ENCODE measurements around the gene PARL.

The PARL gene

DNA sequence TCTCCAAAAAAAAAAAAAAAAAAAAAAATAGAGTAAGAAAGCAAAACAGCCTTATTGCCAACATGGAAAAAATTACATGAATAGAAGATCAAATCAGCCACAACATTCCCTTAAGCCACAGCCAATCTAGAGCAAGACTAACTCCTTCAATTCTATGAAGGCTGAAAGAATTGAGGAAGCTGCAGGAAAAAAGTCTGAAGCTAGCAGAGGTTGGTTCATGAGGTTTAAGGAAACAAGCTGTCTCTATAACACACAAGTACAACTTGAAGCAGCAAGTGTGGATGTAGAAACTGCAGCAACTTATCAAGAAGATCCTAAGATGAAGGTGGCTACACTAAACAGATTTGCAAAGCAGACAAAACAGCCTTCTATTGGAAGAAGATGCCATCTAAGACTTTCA is 9.3 kb downstream of the PARL start:
- Histone ChIP-seq H2BK5ac (ENCODE audit: low read depth, low read length, poor library complexity, severe bottlenecking) (no peak overlapping the region), H2AFZ (ENCODE audit: low read depth, low read length) (no peak overlapping the region), H3K9ac (ENCODE audit: low read length) (no peak overlapping the region), H4K8ac (ENCODE audit: low read length) (no peak overlapping the region), H3K23ac (ENCODE audit: low read length in 2 of 2) (no peak overlapping the region), H3K4me3 (ENCODE audit: insufficient read depth in 1 of 2, low read depth in 1 of 2, low read length in 2 of 2) (no peak overlapping the region), H3K14ac (ENCODE audit: low read length in 2 of 2) (no peak overlapping the region), H3K18ac (ENCODE audit: low read depth in 1 of 2, low read length in 2 of 2) (no peak overlapping the region), H4K91ac (ENCODE audit: low read length) (no peak overlapping the region), H3K4me2 (ENCODE audit: low read length, poor library complexity, severe bottlenecking) (no peak overlapping the region), H3K36me3 (ENCODE audit: control insufficient read depth in 1 of 2, insufficient read depth in 2 of 2, low read depth in 1 of 2, low read length in 2 of 2) (peaks cover 11 to 14% of the 10 kb centered on the region in 2 experiments), H3K27me3 (ENCODE audit: control insufficient read depth in 1 of 2, insufficient read depth in 1 of 2, low read length in 2 of 2) (no peaks in the 10 kb centered on the region), H2BK12ac (ENCODE audit: low read length in 2 of 2) (no peak overlapping the region), H3K4ac (ENCODE audit: low read depth in 1 of 2, low read length in 2 of 2) (no peak overlapping the region), H2AK5ac (ENCODE audit: low read length, severe bottlenecking) (no peak overlapping the region), H3K4me1 (ENCODE audit: control insufficient read depth, insufficient read depth, low read depth, low read length) (no peaks in the 10 kb centered on the region), H2BK15ac (ENCODE audit: low read depth, poor library complexity, severe bottlenecking) (no peak overlapping the region), H2BK120ac (ENCODE audit: low read depth, low read length) (no peak overlapping the region), H3K9me3 (ENCODE audit: control insufficient read depth, low read length) (no peaks in the 10 kb centered on the region), H3K79me1 (replicated peaks; ENCODE audit: low read length, poor library complexity, severe bottlenecking) (peaks cover 23% of the 10 kb centered on the region), H3K27ac (ENCODE audit: low read length, poor library complexity, severe bottlenecking) (no peak overlapping the region)
- DNase-seq = no peak

DNA sequence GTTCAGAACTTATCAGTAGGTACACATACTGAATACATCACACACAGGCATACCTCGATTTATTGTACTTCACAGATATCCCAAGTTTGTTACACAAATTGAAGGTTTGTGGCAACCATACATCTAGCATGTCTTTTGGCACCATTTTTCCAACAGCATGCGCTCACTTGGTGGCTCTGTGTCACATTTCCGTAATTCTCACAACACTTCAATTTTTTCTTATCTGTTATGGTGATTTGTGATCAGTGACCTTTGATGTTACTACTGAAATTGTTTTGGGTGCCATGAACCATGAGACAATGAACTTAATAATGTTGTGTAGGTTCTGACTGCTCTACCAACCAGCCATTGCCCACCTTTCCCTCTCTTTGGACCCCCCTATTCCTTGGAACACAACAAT is 10.8 kb downstream of the PARL start:
- H3K14ac ChIP-seq (ENCODE audit: low read length in 2 of 2) = no peak overlapping the region
- H4K91ac ChIP-seq (ENCODE audit: low read length) = no peak overlapping the region
- H3K36me3 ChIP-seq (ENCODE audit: control insufficient read depth in 1 of 2, insufficient read depth in 2 of 2, low read depth in 1 of 2, low read length in 2 of 2) = peaks cover 9 to 11% of the 10 kb centered on the region in 2 experiments
- H3K18ac ChIP-seq (ENCODE audit: low read depth in 1 of 2, low read length in 2 of 2) = no peak overlapping the region
- H3K27me3 ChIP-seq (ENCODE audit: control insufficient read depth in 1 of 2, insufficient read depth in 1 of 2, low read length in 2 of 2) = no peaks in the 10 kb centered on the region
- H2AFZ ChIP-seq (ENCODE audit: low read depth, low read length) = no peak overlapping the region
- H2BK5ac ChIP-seq (ENCODE audit: low read depth, low read length, poor library complexity, severe bottlenecking) = no peak overlapping the region
- DNase-seq = no peak
- H4K8ac ChIP-seq (ENCODE audit: low read length) = no peak overlapping the region
- 100% methylated on average over 1 of the region's 3 CpGs for WGBS
- no peak overlapping the region for H3K4me3 ChIP-seq (ENCODE audit: insufficient read depth in 1 of 2, low read depth in 1 of 2, low read length in 2 of 2)
- H2AK5ac ChIP-seq (ENCODE audit: low read length, severe bottlenecking) = no peak overlapping the region
- H2BK15ac ChIP-seq (ENCODE audit: low read depth, poor library complexity, severe bottlenecking) = no peak overlapping the region
- no peak overlapping the region for H3K27ac ChIP-seq (ENCODE audit: low read length, poor library complexity, severe bottlenecking)
- no peak overlapping the region for H3K23ac ChIP-seq (ENCODE audit: low read length in 2 of 2)
- H2BK12ac ChIP-seq (ENCODE audit: low read length in 2 of 2) = no peak overlapping the region
- no peak overlapping the region for H3K9ac ChIP-seq (ENCODE audit: low read length)
- no peak overlapping the region for H2BK120ac ChIP-seq (ENCODE audit: low read depth, low read length)
- no peaks in the 10 kb centered on the region for H3K4me1 ChIP-seq (ENCODE audit: control insufficient read depth, insufficient read depth, low read depth, low read length)
- H3K9me3 ChIP-seq (ENCODE audit: control insufficient read depth, low read length) = no peaks in the 10 kb centered on the region
- H3K4me2 ChIP-seq (ENCODE audit: low read length, poor library complexity, severe bottlenecking) = no peak overlapping the region
- no peak overlapping the region for H3K4ac ChIP-seq (ENCODE audit: low read depth in 1 of 2, low read length in 2 of 2)
- peaks cover 18% of the 10 kb centered on the region for H3K79me1 ChIP-seq (replicated peaks; ENCODE audit: low read length, poor library complexity, severe bottlenecking)

DNA sequence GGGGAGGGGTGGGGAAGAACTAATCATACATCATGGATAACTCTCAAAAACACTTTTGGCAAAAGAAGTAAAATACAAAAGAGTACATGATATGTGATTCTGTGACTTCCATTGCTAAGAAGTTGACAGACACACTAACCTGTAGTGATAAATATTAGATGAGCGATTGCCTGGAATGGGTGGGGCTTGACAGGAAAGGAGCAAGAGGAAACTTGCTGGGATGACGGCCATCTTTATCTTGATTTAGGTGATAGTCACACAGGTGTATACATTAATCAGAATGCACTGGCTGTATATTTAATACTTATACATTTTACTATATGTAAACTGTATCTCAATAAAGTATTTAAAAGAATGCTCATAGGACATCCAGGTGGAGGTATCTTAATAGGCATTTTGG is 13.1 kb downstream of the PARL start:
- 100% methylated on average over 1 of the region's 2 CpGs for WGBS
- no peak overlapping the region for H3K27ac ChIP-seq (ENCODE audit: low read length, poor library complexity, severe bottlenecking)
- no peak overlapping the region for H2AFZ ChIP-seq (ENCODE audit: low read depth, low read length)

DNA sequence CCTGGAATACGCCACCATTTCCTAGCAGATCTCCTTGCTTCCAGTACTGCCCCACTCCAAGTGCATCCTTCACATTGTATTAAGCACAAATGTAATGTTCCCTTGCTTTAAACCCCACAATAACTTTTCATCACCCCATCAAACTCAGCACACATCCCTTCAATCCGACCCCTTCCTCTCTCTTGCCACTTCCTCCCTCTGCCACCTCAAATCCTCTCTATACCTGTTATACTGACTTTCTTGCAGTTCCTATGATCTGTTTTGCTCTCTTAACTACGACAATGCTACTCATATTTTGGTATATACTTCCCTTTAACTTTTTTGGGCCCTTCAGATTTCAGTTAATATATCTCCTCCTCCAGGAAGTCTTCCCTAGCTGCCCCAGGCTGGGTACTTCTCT is 14.1 kb downstream of the PARL start:
- no peak overlapping the region for H4K91ac ChIP-seq (ENCODE audit: low read length)

More for the DNA sequence above, 13.1 kb downstream of the PARL start:
- Histone ChIP-seq H2BK120ac (ENCODE audit: low read depth, low read length) (no peak overlapping the region), H3K79me1 (replicated peaks; ENCODE audit: low read length, poor library complexity, severe bottlenecking) (peaks cover 20% of the 10 kb centered on the region), H4K91ac (ENCODE audit: low read length) (no peak overlapping the region), H3K18ac (ENCODE audit: low read depth in 1 of 2, low read length in 2 of 2) (no peak overlapping the region), H2AK5ac (ENCODE audit: low read length, severe bottlenecking) (no peak overlapping the region), H3K9me3 (ENCODE audit: control insufficient read depth, low read length) (no peaks in the 10 kb centered on the region), H3K14ac (ENCODE audit: low read length in 2 of 2) (no peak overlapping the region), H3K4me3 (ENCODE audit: insufficient read depth in 1 of 2, low read depth in 1 of 2, low read length in 2 of 2) (no peak overlapping the region), H3K36me3 (ENCODE audit: control insufficient read depth in 1 of 2, insufficient read depth in 2 of 2, low read depth in 1 of 2, low read length in 2 of 2) (peaks cover 6 to 21% of the 10 kb centered on the region in 2 experiments), H2BK5ac (ENCODE audit: low read depth, low read length, poor library complexity, severe bottlenecking) (no peak overlapping the region), H2BK12ac (ENCODE audit: low read length in 2 of 2) (no peak overlapping the region), H3K4ac (ENCODE audit: low read depth in 1 of 2, low read length in 2 of 2) (no peak overlapping the region), H3K27me3 (ENCODE audit: control insufficient read depth in 1 of 2, insufficient read depth in 1 of 2, low read length in 2 of 2) (no peaks in the 10 kb centered on the region), H3K4me2 (ENCODE audit: low read length, poor library complexity, severe bottlenecking) (no peak overlapping the region), H3K9ac (ENCODE audit: low read length) (no peak overlapping the region), H3K23ac (ENCODE audit: low read length in 2 of 2) (no peak overlapping the region), H2BK15ac (ENCODE audit: low read depth, poor library complexity, severe bottlenecking) (no peak overlapping the region), H3K4me1 (ENCODE audit: control insufficient read depth, insufficient read depth, low read depth, low read length) (no peaks in the 10 kb centered on the region), H4K8ac (ENCODE audit: low read length) (no peak overlapping the region)
- DNase-seq = no peak

More for the DNA sequence above, 14.1 kb downstream of the PARL start:
- no peak overlapping the region for H2AFZ ChIP-seq (ENCODE audit: low read depth, low read length)
- H3K4me2 ChIP-seq (ENCODE audit: low read length, poor library complexity, severe bottlenecking) = no peak overlapping the region
- H3K4ac ChIP-seq (ENCODE audit: low read depth in 1 of 2, low read length in 2 of 2) = no peak overlapping the region
- no peak overlapping the region for H2BK12ac ChIP-seq (ENCODE audit: low read length in 2 of 2)
- H3K9me3 ChIP-seq (ENCODE audit: control insufficient read depth, low read length) = no peaks in the 10 kb centered on the region
- H3K14ac ChIP-seq (ENCODE audit: low read length in 2 of 2) = no peak overlapping the region
- no peak overlapping the region for H2BK120ac ChIP-seq (ENCODE audit: low read depth, low read length)
- H3K18ac ChIP-seq (ENCODE audit: low read depth in 1 of 2, low read length in 2 of 2) = no peak overlapping the region
- H3K4me3 ChIP-seq (ENCODE audit: insufficient read depth in 1 of 2, low read depth in 1 of 2, low read length in 2 of 2) = no peak overlapping the region
- H4K8ac ChIP-seq (ENCODE audit: low read length) = no peak overlapping the region
- peaks cover 7 to 28% of the 10 kb centered on the region in 2 experiments for H3K36me3 ChIP-seq (ENCODE audit: control insufficient read depth in 1 of 2, insufficient read depth in 2 of 2, low read depth in 1 of 2, low read length in 2 of 2)
- H3K27me3 ChIP-seq (ENCODE audit: control insufficient read depth in 1 of 2, insufficient read depth in 1 of 2, low read length in 2 of 2) = no peaks in the 10 kb centered on the region
- no peak overlapping the region for H3K27ac ChIP-seq (ENCODE audit: low read length, poor library complexity, severe bottlenecking)
- H3K23ac ChIP-seq (ENCODE audit: low read length in 2 of 2) = no peak overlapping the region
- H2BK15ac ChIP-seq (ENCODE audit: low read depth, poor library complexity, severe bottlenecking) = no peak overlapping the region
- no peak overlapping the region for H3K9ac ChIP-seq (ENCODE audit: low read length)
- 96% methylated on average over 3 of the region's 3 CpGs for WGBS
- no peak overlapping the region for H2BK5ac ChIP-seq (ENCODE audit: low read depth, low read length, poor library complexity, severe bottlenecking)
- H3K79me1 ChIP-seq (replicated peaks; ENCODE audit: low read length, poor library complexity, severe bottlenecking) = peaks cover 21% of the 10 kb centered on the region
- no peak for DNase-seq
- H2AK5ac ChIP-seq (ENCODE audit: low read length, severe bottlenecking) = no peak overlapping the region
- no peaks in the 10 kb centered on the region for H3K4me1 ChIP-seq (ENCODE audit: control insufficient read depth, insufficient read depth, low read depth, low read length)
